Measurements from ENCODE around the gene SPSB2. TPM values are rescaled to one million over a fixed set of nuclear protein-coding genes. Genes with fewer than 3 reads are reported as not detected.

Gene SPSB2
- total and polyA plus RNA-seq, 2 experiments from 2014 or later = 4.4 to 4.8 TPM

DNA sequence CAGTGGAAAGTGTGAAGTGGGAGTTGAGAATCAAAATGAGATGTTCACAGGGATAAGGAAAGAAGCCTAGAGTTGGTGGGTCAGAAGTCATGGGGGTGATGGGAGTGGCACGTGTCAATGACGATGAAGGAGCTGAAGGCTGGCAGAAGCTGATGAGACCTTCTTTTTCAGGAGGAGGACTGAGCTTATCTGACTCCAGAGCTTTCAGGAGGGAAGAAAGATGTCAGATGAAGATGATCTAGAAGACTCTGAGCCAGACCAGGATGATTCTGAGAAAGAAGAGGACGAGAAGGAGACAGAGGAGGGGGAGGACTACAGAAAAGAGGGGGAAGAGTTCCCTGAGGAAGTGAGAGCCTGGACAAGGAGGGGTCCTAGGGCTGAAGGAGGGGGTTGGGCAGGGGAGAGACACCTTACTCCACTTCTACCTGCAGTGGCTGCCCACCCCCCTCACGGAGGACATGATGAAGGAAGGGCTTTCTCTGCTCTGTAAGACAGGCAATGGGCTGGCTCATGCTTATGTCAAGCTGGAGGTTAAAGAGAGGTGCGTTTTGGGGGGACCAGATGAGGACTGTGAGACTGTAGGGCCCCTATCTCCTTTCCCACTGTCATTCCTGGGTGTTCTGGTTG is 32.4 kb upstream of the SPSB2 start:
- H3K79me2 ChIP-seq (ENCODE audit: insufficient read depth) = no peaks in the 10 kb centered on the region
- peak overlapping the region; percentile 96 for H3K9ac ChIP-seq
- no peaks in the 10 kb centered on the region for H3F3A ChIP-seq (ENCODE audit: insufficient read depth)
- DNase-seq = no peak
- peak overlapping the region; percentile 97 for H3K4me3 ChIP-seq
- in situ Hi-C loops (cut with MboI) = no loop called here
- peak overlapping the region; percentile 97 for H2AFZ ChIP-seq
- TF ChIP-seq EZH2phosphoT487 (IDR thresholded peaks at IDR 0.05; ENCODE audit: insufficient read depth, low read depth) (no peak), EZH2 (IDR thresholded peaks at IDR 0.05; ENCODE audit: insufficient read depth, poor library complexity, severe bottlenecking) (no peak)
- peaks cover 8% of the 10 kb centered on the region; the same call in 1 of the 2 replicates for H3K4me1 ChIP-seq (ENCODE audit: insufficient read depth)
- no peaks in the 10 kb centered on the region for H3K27me3 ChIP-seq (replicated peaks; ENCODE audit: insufficient read depth)
- H3K27ac ChIP-seq = peak overlapping the region; percentile 75
- no peaks in the 10 kb centered on the region for H3K36me3 ChIP-seq (ENCODE audit: low read depth)
- no peaks in the 10 kb centered on the region for H3K9me3 ChIP-seq (ENCODE audit: low read depth)
- H4K20me1 ChIP-seq (ENCODE audit: insufficient read depth) = no peaks in the 10 kb centered on the region
- no peaks in the 10 kb centered on the region for H3K9me2 ChIP-seq (ENCODE audit: insufficient read depth)
- WGBS, 2 experiments (ENCODE audit: low coverage in 1 of 2, low lambda C conversion rate in 2 of 2, missing lambda C conversion rate in 2 of 2) = 33 to 39% methylated on average over 4 to 5 of the region's 5 CpGs
- peak overlapping the region; percentile 100 for H3K4me2 ChIP-seq (ENCODE audit: unreplicated experiment)

DNA sequence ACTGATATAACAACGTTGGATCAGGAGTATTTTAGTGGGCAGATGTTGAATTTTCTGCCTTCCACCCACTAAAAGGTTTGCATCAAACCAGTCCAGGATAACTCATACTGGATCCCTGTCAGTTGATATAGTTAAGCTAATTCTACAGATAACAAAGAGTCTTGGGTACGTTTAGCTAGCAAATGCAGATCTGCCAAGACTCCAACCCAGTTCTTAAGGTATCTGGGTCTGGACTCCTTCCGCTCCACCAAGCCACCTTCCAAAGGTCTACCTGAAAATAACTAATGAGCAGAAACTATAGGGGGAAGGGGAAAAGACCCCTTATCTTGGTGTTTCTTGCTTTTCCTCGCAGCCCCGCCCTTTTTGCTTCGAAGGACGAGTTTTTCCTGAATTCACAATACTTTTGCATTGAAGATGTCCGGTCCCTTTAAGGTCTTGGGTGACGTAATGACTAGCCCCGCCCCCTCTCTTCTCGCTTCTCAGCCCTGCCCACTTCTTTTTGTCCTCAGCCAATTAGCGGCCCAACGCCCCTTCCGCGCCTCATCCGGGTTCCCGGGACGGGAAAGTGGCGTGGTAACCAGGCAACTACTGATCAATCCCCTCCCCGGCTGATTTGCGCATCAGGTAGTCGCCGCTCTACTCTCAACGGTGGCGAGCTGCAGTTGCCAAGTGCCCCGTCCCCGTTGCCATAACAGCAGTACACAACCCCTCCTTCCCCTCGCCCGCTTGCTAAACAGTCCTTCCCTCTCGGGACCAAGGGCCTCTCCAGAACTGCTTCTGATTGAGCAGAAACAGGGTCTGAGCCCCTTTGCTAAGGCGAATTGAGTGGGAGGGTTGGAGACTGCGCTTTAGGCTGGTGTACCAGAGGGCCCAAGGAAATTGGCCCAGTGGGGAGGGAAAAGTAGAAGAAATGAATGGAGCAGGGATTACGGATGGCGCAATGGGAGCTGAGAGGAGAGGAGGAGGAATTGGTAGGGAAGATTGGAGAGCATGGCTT is 31.5 kb upstream of the SPSB2 start, which contains the start of gene LRRC23:
Gene LRRC23 (plus strand): TSS at position 543 of the 997 bp plus-strand sequence. CDS start 812 bp downstream, outside the sequence.
- peak; percentile 98 for DNase-seq

DNA sequence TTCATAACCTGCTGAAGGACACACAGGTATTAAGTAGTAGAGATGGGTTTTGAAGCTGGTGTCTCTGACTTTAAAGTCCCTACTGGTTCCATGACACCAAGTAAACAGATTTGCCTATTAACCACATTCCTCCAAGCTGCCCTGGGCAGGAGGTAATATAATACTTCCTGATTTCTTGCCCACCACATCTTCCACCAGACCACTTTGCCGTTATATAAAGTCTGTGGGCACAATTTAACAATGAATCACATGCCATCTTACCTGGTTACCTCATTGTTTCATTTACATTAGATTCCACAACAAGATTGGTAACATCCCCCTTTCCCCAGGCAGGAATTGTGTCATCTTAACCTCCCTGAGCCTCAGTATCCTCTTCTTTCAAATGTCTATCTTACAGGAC is 30.6 kb upstream of the SPSB2 start:
- Histone ChIP-seq H3K79me2 (ENCODE audit: insufficient read depth) (no peaks in the 10 kb centered on the region), H3K4me3 (no peak overlapping the region), H3F3A (ENCODE audit: insufficient read depth) (no peaks in the 10 kb centered on the region), H3K9me3 (ENCODE audit: low read depth) (no peaks in the 10 kb centered on the region), H3K27ac (no peak overlapping the region), H3K9me2 (ENCODE audit: insufficient read depth) (no peaks in the 10 kb centered on the region), H3K9ac (no peak overlapping the region), H3K27me3 (replicated peaks; ENCODE audit: insufficient read depth) (no peaks in the 10 kb centered on the region), H3K4me1 (ENCODE audit: insufficient read depth) (peaks cover 8% of the 10 kb centered on the region; the same call in 1 of the 2 replicates), H3K36me3 (ENCODE audit: low read depth) (no peaks in the 10 kb centered on the region), H4K20me1 (ENCODE audit: insufficient read depth) (no peaks in the 10 kb centered on the region), H2AFZ (peak overlapping the region; percentile 97), H3K4me2 (ENCODE audit: unreplicated experiment) (no peak overlapping the region)
- in situ Hi-C loops (cut with MboI) = no loop called here
- WGBS, 2 experiments (ENCODE audit: low coverage in 1 of 2, low lambda C conversion rate in 2 of 2, missing lambda C conversion rate in 2 of 2) = 83 to 91% methylated on average over 1 of the region's 1 CpG
- no peak for DNase-seq
- TF ChIP-seq EZH2phosphoT487 (IDR thresholded peaks at IDR 0.05; ENCODE audit: insufficient read depth, low read depth) (no peak), EZH2 (IDR thresholded peaks at IDR 0.05; ENCODE audit: insufficient read depth, poor library complexity, severe bottlenecking) (no peak)

More for the DNA sequence above, 31.5 kb upstream of the SPSB2 start, which contains the start of gene LRRC23:
- H3K4me3 ChIP-seq = peak within 1 kb of the TSS; percentile 97
- H3K9ac ChIP-seq = peak within 1 kb of the TSS; percentile 96
- no peaks in the 10 kb centered on the region for H4K20me1 ChIP-seq (ENCODE audit: insufficient read depth)
- 4 to 5% methylated on average over 34 of the region's 34 CpGs for WGBS, 2 experiments (ENCODE audit: low coverage in 1 of 2, low lambda C conversion rate in 2 of 2, missing lambda C conversion rate in 2 of 2)
- in situ Hi-C loops (cut with MboI) = no loop called here
- H3K27ac ChIP-seq = peak within 1 kb of the TSS; percentile 75
- TF ChIP-seq EZH2phosphoT487 (IDR thresholded peaks at IDR 0.05; ENCODE audit: insufficient read depth, low read depth) (no peak), EZH2 (IDR thresholded peaks at IDR 0.05; ENCODE audit: insufficient read depth, poor library complexity, severe bottlenecking) (no peak)
- peak within 1 kb of the TSS; percentile 97 for H2AFZ ChIP-seq
- no peaks in the 10 kb centered on the region for H3K36me3 ChIP-seq (ENCODE audit: low read depth)
- no peaks in the 10 kb centered on the region for H3K9me2 ChIP-seq (ENCODE audit: insufficient read depth)
- H3K4me1 ChIP-seq (ENCODE audit: insufficient read depth) = peaks cover 8% of the 10 kb centered on the region; the same call in 1 of the 2 replicates
- no peaks in the 10 kb centered on the region for H3K79me2 ChIP-seq (ENCODE audit: insufficient read depth)
- H3K9me3 ChIP-seq (ENCODE audit: low read depth) = no peaks in the 10 kb centered on the region
- no peaks in the 10 kb centered on the region for H3F3A ChIP-seq (ENCODE audit: insufficient read depth)
- no peaks in the 10 kb centered on the region for H3K27me3 ChIP-seq (replicated peaks; ENCODE audit: insufficient read depth)
- peak within 1 kb of the TSS; percentile 100 for H3K4me2 ChIP-seq (ENCODE audit: unreplicated experiment)

DNA sequence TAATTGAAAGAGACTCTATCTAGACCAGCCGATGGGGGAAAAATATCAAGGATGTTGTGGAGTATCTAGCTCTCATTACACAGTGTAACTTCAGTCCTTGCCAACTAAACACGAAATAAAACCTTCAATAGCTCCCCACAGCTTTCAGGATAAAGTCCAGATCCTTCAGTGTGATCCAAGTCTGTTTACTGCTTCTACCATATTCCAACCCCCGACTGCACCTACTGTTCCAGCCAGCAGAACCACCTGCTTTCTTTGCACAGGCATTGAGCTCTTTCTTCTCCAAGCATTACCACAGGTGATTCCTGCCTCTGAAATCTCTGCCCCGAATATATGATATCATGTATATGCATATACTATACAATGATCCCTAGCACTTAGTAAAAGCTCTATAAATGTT is 29.3 kb upstream of the SPSB2 start:
- H3K79me2 ChIP-seq (ENCODE audit: insufficient read depth) = no peaks in the 10 kb centered on the region
- H3K4me3 ChIP-seq = no peak overlapping the region
- H4K20me1 ChIP-seq (ENCODE audit: insufficient read depth) = no peaks in the 10 kb centered on the region
- no peak for DNase-seq
- WGBS, 2 experiments (ENCODE audit: low coverage in 1 of 2, low lambda C conversion rate in 2 of 2, missing lambda C conversion rate in 2 of 2) = 62 to 70% methylated on average over 4 of the region's 4 CpGs
- no peak overlapping the region for H3K4me2 ChIP-seq (ENCODE audit: unreplicated experiment)
- H3F3A ChIP-seq (ENCODE audit: insufficient read depth) = no peaks in the 10 kb centered on the region
- no peak overlapping the region for H3K9ac ChIP-seq
- H2AFZ ChIP-seq = no peak overlapping the region
- in situ Hi-C loops (cut with MboI) = no loop called here
- H3K9me2 ChIP-seq (ENCODE audit: insufficient read depth) = no peaks in the 10 kb centered on the region
- H3K9me3 ChIP-seq (ENCODE audit: low read depth) = no peaks in the 10 kb centered on the region
- H3K4me1 ChIP-seq (ENCODE audit: insufficient read depth) = peaks cover 8% of the 10 kb centered on the region; the same call in 1 of the 2 replicates
- TF ChIP-seq EZH2 (IDR thresholded peaks at IDR 0.05; ENCODE audit: insufficient read depth, poor library complexity, severe bottlenecking) = no peak
- TF ChIP-seq EZH2phosphoT487 (IDR thresholded peaks at IDR 0.05; ENCODE audit: insufficient read depth, low read depth) = no peak
- no peaks in the 10 kb centered on the region for H3K27me3 ChIP-seq (replicated peaks; ENCODE audit: insufficient read depth)
- H3K27ac ChIP-seq = no peak overlapping the region
- no peaks in the 10 kb centered on the region for H3K36me3 ChIP-seq (ENCODE audit: low read depth)

All from GM23248 (cell line).